ENCODE results near the gene MRPS5. TPM values are rescaled to one million over a fixed set of nuclear protein-coding genes. Genes with fewer than 3 reads are reported as not detected.

MRPS5 gene
- total and polyA plus RNA-seq, 4 donors: 21.7 to 72.9 (median 57.0) TPM

DNA sequence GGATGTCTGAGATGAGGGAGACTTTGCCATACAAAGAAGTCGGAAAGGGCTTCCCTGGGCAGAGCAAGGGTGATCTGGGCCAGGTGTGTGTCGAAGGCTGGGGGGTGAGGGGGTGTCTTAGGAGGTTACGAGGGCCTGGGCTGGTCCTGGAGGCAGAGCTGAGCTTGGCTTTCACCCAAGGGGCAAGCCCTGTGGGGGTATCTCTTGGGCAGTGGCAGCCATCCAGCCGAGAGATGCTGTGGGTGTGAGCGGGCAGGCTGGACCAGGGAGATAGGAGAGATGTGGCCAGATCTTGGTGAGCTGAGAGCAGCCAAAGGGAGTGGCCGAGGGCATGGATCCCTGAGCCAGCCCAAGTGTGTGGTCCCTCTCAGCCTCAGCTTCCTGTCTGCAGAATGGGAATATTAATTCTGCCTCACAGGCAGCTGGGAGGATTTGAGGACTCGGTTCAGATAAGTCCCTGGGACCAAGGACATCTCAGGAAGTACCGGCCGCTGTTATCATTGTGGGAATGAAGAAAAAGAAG, 63.1 kb downstream of the MRPS5 start:
- TF ChIP-seq HNF4A (conservative IDR thresholded peaks at IDR 0.05): no peak
- TF ChIP-seq, protein P1, sequence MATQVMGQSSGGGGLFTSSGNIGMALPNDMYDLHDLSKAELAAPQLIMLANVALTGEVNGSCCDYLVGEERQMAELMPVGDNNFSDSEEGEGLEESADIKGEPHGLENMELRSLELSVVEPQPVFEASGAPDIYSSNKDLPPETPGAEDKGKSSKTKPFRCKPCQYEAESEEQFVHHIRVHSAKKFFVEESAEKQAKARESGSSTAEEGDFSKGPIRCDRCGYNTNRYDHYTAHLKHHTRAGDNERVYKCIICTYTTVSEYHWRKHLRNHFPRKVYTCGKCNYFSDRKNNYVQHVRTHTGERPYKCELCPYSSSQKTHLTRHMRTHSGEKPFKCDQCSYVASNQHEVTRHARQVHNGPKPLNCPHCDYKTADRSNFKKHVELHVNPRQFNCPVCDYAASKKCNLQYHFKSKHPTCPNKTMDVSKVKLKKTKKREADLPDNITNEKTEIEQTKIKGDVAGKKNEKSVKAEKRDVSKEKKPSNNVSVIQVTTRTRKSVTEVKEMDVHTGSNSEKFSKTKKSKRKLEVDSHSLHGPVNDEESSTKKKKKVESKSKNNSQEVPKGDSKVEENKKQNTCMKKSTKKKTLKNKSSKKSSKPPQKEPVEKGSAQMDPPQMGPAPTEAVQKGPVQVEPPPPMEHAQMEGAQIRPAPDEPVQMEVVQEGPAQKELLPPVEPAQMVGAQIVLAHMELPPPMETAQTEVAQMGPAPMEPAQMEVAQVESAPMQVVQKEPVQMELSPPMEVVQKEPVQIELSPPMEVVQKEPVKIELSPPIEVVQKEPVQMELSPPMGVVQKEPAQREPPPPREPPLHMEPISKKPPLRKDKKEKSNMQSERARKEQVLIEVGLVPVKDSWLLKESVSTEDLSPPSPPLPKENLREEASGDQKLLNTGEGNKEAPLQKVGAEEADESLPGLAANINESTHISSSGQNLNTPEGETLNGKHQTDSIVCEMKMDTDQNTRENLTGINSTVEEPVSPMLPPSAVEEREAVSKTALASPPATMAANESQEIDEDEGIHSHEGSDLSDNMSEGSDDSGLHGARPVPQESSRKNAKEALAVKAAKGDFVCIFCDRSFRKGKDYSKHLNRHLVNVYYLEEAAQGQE (IDR thresholded peaks at IDR 0.05): no peak
- TF ChIP-seq, protein P2, sequence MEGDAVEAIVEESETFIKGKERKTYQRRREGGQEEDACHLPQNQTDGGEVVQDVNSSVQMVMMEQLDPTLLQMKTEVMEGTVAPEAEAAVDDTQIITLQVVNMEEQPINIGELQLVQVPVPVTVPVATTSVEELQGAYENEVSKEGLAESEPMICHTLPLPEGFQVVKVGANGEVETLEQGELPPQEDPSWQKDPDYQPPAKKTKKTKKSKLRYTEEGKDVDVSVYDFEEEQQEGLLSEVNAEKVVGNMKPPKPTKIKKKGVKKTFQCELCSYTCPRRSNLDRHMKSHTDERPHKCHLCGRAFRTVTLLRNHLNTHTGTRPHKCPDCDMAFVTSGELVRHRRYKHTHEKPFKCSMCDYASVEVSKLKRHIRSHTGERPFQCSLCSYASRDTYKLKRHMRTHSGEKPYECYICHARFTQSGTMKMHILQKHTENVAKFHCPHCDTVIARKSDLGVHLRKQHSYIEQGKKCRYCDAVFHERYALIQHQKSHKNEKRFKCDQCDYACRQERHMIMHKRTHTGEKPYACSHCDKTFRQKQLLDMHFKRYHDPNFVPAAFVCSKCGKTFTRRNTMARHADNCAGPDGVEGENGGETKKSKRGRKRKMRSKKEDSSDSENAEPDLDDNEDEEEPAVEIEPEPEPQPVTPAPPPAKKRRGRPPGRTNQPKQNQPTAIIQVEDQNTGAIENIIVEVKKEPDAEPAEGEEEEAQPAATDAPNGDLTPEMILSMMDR (IDR thresholded peaks at IDR 0.05; ENCODE audit: low read depth, low read length, missing input control): no peak
- no peak for TF ChIP-seq YY1 (IDR thresholded peaks at IDR 0.05)
- no peak for TF ChIP-seq TAF1 (conservative IDR thresholded peaks at IDR 0.05)
- TF ChIP-seq, protein P3, sequence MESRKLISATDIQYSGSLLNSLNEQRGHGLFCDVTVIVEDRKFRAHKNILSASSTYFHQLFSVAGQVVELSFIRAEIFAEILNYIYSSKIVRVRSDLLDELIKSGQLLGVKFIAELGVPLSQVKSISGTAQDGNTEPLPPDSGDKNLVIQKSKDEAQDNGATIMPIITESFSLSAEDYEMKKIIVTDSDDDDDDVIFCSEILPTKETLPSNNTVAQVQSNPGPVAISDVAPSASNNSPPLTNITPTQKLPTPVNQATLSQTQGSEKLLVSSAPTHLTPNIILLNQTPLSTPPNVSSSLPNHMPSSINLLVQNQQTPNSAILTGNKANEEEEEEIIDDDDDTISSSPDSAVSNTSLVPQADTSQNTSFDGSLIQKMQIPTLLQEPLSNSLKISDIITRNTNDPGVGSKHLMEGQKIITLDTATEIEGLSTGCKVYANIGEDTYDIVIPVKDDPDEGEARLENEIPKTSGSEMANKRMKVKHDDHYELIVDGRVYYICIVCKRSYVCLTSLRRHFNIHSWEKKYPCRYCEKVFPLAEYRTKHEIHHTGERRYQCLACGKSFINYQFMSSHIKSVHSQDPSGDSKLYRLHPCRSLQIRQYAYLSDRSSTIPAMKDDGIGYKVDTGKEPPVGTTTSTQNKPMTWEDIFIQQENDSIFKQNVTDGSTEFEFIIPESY (IDR thresholded peaks at IDR 0.05): no peak
- no peak for TF ChIP-seq GABPA (IDR thresholded peaks at IDR 0.05 in 1 of 2, conservative IDR thresholded peaks at IDR 0.05 in 1 of 2)
- 78% methylated on average over 9 of the region's 9 CpGs for WGBS
- no peak for DNase-seq (ENCODE audit: low spot score)
- H3K27me3 ChIP-seq (ENCODE audit: control insufficient read depth in 4 of 4, insufficient read depth in 4 of 4, low read length in 3 of 4): peaks cover 0 to 4% (median 0%) of the 10 kb centered on the region in 4 donors
- H3K9ac ChIP-seq (ENCODE audit: low read depth in 1 of 2, low read length in 2 of 2): no peak overlapping the region
- H3K9me3 ChIP-seq (ENCODE audit: control insufficient read depth in 4 of 4, low read length in 3 of 4): no peaks in the 10 kb centered on the region
- no peaks in the 10 kb centered on the region for H3K36me3 ChIP-seq (ENCODE audit: control insufficient read depth in 4 of 4, insufficient read depth in 3 of 4, low read depth in 1 of 4, low read length in 3 of 4)
- no peak overlapping the region for H3K4me3 ChIP-seq (ENCODE audit: low read depth in 1 of 3, low read length in 3 of 3)
- H3K27ac ChIP-seq (ENCODE audit: low read depth in 1 of 2, low read length in 2 of 2): no peak overlapping the region
- H3K4me1 ChIP-seq (ENCODE audit: control insufficient read depth in 4 of 4, insufficient read depth in 4 of 4, low read length in 3 of 4): no peaks in the 10 kb centered on the region

DNA sequence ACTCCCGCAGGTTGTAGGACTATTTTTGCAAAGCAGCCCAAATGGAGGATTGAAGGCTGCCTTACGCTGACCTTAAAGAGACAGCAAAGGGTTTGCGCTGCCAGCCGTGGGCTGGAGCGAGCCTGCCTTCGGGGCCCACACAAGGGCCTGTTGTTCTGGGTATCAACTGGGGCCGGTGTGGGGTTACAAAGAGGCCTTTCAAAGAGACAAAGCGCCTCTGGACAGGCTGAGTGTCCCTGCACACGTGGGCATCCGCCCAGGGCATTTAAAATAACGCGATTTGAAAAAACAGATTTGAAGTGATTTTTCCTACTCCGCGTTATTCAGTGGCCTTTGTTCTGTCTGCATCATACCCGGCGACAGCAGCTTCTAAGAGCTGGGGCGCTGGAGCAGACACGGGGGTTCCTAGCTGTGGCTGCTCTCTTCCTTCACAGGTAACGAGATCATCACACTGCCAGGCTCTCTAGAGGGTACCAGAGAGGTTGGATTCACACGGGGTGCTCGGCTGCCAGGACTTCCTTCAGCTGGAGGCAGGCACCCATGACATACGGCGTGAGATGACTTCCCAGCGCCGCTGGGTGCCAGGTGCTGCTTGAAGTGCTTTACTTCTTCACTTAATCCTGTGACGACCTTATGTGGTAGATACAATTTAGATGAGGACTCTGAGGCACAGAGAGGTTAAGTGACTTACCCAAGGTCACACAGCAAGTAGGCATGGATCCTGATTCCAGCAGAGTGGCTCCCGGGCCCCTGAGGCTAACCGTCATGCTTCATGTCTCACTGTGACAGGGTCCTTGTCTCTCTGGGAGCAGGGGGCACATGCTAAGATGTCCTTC, 63.9 kb downstream of the MRPS5 start:
- Histone ChIP-seq H3K9me3 (ENCODE audit: control insufficient read depth in 4 of 4, low read length in 3 of 4) (no peaks in the 10 kb centered on the region), H3K36me3 (ENCODE audit: control insufficient read depth in 4 of 4, insufficient read depth in 3 of 4, low read depth in 1 of 4, low read length in 3 of 4) (no peaks in the 10 kb centered on the region), H3K27ac (ENCODE audit: low read depth in 1 of 2, low read length in 2 of 2) (no peak overlapping the region), H3K27me3 (ENCODE audit: control insufficient read depth in 4 of 4, insufficient read depth in 4 of 4, low read length in 3 of 4) (peaks cover 0 to 4% (median 0%) of the 10 kb centered on the region in 4 donors), H3K9ac (ENCODE audit: low read depth in 1 of 2, low read length in 2 of 2) (no peak overlapping the region), H3K4me3 (ENCODE audit: low read depth in 1 of 3, low read length in 3 of 3) (no peak overlapping the region), H3K4me1 (ENCODE audit: control insufficient read depth in 4 of 4, insufficient read depth in 4 of 4, low read length in 3 of 4) (no peaks in the 10 kb centered on the region)
- no peak for DNase-seq (ENCODE audit: low spot score)
- 87% methylated on average over 28 of the region's 28 CpGs for WGBS
- TF ChIP-seq RXRA (IDR thresholded peaks at IDR 0.05): no peak
- no peak for TF ChIP-seq FOXA1 (IDR thresholded peaks at IDR 0.05)
- TF ChIP-seq YY1 (IDR thresholded peaks at IDR 0.05): no peak
- TF ChIP-seq RAD21 (IDR thresholded peaks at IDR 0.05): no peak
- no peak for TF ChIP-seq NR2F2 (IDR thresholded peaks at IDR 0.05)
- no peak for TF ChIP-seq TAF1 (conservative IDR thresholded peaks at IDR 0.05)
- TF ChIP-seq, protein P1 (IDR thresholded peaks at IDR 0.05): no peak
- TF ChIP-seq HNF4A (conservative IDR thresholded peaks at IDR 0.05): no peak
- TF ChIP-seq, protein P2 (IDR thresholded peaks at IDR 0.05; ENCODE audit: low read depth, low read length, missing input control): no peak
- no peak for TF ChIP-seq GABPA (IDR thresholded peaks at IDR 0.05 in 1 of 2, conservative IDR thresholded peaks at IDR 0.05 in 1 of 2)
- no peak for TF ChIP-seq SP1 (IDR thresholded peaks at IDR 0.05)
- TF ChIP-seq, protein P4, sequence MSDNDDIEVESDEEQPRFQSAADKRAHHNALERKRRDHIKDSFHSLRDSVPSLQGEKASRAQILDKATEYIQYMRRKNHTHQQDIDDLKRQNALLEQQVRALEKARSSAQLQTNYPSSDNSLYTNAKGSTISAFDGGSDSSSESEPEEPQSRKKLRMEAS (IDR thresholded peaks at IDR 0.05): no peak
- TF ChIP-seq FOXA2 (IDR thresholded peaks at IDR 0.05): no peak
- TF ChIP-seq HNF4G (IDR thresholded peaks at IDR 0.05): no peak
